ENCODE results near the gene KITLG.
"Not testable (repeated sequence)": the region's sequence is repeated elsewhere in the genome, so short reads cannot be mapped to it uniquely, and the experiment has no call there.

Gene KITLG

GRCh38 chr12:88576866-88577265 lies 3.4 kb downstream of the KITLG start:
- no peak for DNase-seq (ENCODE audit: low read depth in 2 of 2)

GRCh38 chr12:88575361-88575970 lies 4.8 kb downstream of the KITLG start:
- no peak for DNase-seq (ENCODE audit: low read depth in 2 of 2)

GRCh38 chr12:88574278-88574677 lies 6.0 kb downstream of the KITLG start:
- DNase-seq (ENCODE audit: low read depth in 2 of 2), result no peak

DNA sequence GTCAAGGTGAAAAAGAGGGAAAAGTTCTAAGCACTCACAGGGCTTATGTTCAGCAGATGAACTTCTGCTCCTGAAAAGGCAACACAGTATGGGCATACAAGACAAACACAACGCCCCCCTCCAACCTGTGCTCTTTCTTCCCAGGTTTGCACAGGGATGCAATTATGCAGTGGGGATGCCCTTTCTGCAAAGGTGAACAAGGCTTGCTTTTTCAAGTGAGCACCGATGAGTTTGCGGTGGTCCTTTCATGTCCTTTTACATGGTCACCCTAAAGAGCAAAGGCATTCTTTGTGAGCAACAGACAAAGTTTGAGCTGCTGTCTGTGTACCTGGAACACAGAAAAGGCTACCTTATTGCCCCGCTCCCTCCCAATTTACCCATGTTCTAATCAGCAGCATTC lies 6.7 kb downstream of the KITLG start:
- DNase-seq (ENCODE audit: low read depth in 2 of 2), result no peak

GRCh38 chr12:88572781-88573549 lies 7.3 kb downstream of the KITLG start:
- no peak for DNase-seq (ENCODE audit: low read depth in 2 of 2)

DNA sequence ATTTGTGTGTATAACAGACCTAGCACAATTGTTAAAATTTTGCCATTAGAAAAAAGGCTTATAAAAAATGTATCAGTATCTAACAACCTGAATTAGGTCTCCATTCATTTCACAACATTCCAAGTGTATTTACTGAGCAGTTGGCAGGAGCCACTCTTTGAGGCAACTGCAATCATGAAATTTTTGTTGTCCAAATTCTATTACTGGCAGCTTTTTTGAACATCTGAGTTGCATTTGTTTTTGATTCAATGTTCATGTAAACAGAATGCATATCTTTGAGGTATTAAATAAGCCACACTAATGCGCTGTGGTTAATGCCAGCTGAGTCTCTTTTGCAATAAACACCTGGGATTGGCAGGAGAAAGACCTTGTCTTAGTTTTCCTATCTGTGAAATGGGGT lies 8.7 kb downstream of the KITLG start:
- no peak for DNase-seq (ENCODE audit: low read depth in 2 of 2)

DNA sequence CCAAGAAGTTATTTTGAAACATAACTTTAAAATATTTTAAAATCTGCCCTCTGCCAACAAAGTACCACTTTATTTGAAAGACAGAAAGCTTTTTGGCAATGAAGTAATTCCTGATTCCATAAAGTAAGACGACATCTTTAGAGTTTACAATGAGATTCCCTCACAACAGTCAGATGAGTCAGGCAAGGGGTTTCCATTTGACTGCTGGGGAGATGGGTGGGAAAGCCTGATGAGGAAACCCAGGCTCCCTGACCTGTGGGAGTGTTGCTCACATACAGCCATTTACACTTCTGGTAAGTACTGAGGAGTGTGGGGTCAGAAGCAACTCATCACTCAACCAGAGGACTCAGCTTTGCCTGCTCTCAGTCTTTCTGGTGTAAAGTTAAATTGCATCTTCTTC lies 10.2 kb downstream of the KITLG start:
- DNase-seq (ENCODE audit: low read depth in 2 of 2), result no peak

- no peak for DNase-seq (ENCODE audit: low read depth in 2 of 2)
These were observed 13.8 kb downstream of the KITLG start for GRCh38 chr12:88566430-88566829.

- DNase-seq (ENCODE audit: low read depth in 2 of 2), result no peak
These were observed 17.3 kb downstream of the KITLG start for GRCh38 chr12:88562846-88563582.

- DNase-seq (ENCODE audit: low read depth in 2 of 2), result no peak
These were observed 18.1 kb downstream of the KITLG start for GRCh38 chr12:88562151-88562550.

- no peak for DNase-seq (ENCODE audit: low read depth in 2 of 2)
These were observed 20.5 kb downstream of the KITLG start for GRCh38 chr12:88559772-88560171.

DNA sequence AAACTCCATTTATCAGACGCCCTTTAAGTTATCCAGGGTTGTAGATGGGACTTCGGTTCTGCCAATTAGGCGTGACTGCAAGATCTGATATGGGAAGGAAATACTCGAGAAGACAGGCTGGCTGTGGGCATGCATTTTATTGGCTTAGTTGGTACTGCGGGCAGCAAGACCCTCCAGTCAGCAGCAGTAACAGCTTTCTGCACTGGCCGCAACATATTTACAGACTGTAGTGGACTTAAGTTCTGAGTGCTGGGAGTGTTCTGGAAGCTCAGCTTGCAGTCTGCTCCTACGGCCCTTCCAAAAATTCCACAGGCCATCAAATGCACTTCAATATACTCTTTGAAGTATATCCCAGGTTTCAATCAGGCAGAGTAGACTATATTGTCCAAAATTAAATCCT lies 21.1 kb downstream of the KITLG start:
- no peak for DNase-seq (ENCODE audit: low read depth in 2 of 2)

DNA sequence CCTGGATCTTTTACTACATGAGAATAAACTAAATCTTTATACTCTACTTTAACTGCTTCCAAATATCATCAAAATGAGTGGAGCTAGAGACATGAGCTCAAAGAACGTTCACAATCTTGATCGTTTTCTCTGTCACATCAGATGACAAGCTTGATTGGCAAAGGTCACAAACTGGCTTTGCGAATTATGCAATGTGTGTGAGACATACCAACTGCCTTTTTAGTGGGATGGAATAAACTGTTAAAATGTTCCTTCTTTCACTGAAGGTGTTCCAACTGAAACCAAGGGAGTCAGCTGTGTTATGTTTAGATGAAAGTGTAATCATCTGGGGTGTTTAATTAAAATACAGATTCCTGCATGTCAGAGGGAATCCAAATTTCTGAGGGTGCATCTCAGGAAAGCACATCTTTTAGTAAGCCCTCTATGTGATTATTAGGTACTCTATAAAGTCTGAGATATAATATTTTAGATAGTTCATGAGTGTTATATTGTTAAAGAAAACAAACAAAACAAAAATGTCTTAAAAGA lies 21.9 kb downstream of the KITLG start:
- no peak for DNase-seq (ENCODE audit: low read depth in 2 of 2)

GRCh38 chr12:88556213-88556774 lies 24.0 kb downstream of the KITLG start:
- no peak for DNase-seq (ENCODE audit: low read depth in 2 of 2)

GRCh38 chr12:88553941-88554658 lies 26.2 kb downstream of the KITLG start:
- DNase-seq (ENCODE audit: low read depth in 2 of 2), result no peak

DNA sequence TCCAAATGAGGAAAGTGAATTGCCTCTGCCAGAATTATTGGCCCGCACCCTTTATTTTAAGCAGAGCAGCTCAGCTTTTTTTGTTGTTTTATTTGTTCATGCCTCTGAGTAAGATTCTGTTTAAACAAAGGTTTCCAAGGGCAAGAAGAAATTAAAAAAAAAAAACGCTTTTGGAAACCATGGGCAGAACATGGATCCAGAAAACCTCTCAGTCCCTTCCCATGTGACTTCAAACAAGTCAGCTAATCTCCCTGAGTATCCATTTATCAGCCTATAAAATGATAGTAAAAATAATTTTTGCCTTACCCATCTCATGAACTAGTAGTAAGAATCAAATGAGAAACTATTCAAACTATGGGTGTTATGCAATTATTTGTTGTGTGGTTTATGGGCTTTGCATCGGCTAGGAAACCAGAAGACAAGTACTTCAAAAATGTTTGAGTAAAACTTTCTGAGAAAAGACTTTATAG lies 27.6 kb downstream of the KITLG start:
- no peak for DNase-seq (ENCODE audit: low read depth in 2 of 2)

GRCh38 chr12:88549929-88550328 lies 30.3 kb downstream of the KITLG start:
- DNase-seq (ENCODE audit: low read depth in 2 of 2), result no peak

DNA sequence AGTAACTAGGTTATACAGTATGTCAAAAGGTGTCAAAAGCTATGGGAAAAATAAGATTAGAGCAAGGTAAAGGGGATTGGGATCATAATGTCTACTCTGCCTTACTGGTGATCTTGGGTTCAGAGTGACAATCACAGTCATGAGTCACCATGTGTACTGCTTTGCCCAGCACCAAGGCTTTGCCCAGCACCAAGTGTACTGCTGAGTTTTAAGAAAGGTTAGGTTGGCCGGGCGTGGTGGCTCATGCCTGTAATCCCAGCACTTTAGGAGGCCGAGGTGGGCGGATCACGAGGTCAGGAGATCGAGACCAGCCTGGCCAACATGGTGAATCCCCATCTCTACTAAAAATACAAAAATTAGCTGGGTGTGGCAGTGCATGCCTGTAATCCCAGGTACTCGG lies 32.3 kb downstream of the KITLG start:
- not testable (repeated sequence) for DNase-seq (ENCODE audit: low read depth in 2 of 2)

- DNase-seq (ENCODE audit: low read depth in 2 of 2), result no peak
These were observed 33.4 kb downstream of the KITLG start for GRCh38 chr12:88546853-88547252.

GRCh38 chr12:88546226-88546625 lies 34.0 kb downstream of the KITLG start:
- no peak for DNase-seq (ENCODE audit: low read depth in 2 of 2)

Data from stimulated activated CD8-positive, alpha-beta memory T cell treated with anti-CD3 and anti-CD28 coated beads, Interleukin-15, amount 100 ng/mL, for 4 hours (primary cell).